Calu3 (cell line): ENCODE measurements around the gene CLBA1. TPM values are rescaled to one million over a fixed set of nuclear protein-coding genes. Genes with fewer than 3 reads are reported as not detected.

Experiments used
- BruUV-seq: library from RNA; stranded (reverse); fragments of 400-500 nt; replicated peaks from 2 replicates; lab custom pipeline; 2021; lab: Mats Ljungman, UMichigan
- CTCF ChIA-PET: fragments of 300-600 bp; sonication (Branson Sonifier 250); formaldehyde crosslinking; loops from one replicate; lab custom pipeline; 2022; ENCODE audit warnings: antibody characterized with exemption; lab: Charles Lee
- DNase-seq: peaks from one replicate; pipeline ENCODE4 v3.0.0; 2022
- H3K27ac Mint-ChIP-seq: one replicate; pipeline ENCODE4 v1.8.0; 2022; ENCODE audit warnings: mixed read lengths; ENCODE audit not compliant: unreplicated experiment
- H3K27me3 Mint-ChIP-seq: one replicate; pipeline ENCODE4 v1.8.0; 2022; ENCODE audit warnings: mixed read lengths; ENCODE audit not compliant: unreplicated experiment
- H3K36me3 Mint-ChIP-seq: one replicate; pipeline ENCODE4 v1.8.0; 2022; ENCODE audit warnings: mild to moderate bottlenecking, moderate library complexity, mixed read lengths; ENCODE audit not compliant: insufficient read depth, unreplicated experiment
- H3K4me1 Mint-ChIP-seq: one replicate; pipeline ENCODE4 v1.8.0; 2022; ENCODE audit warnings: mild to moderate bottlenecking, low read depth, mixed read lengths; ENCODE audit not compliant: unreplicated experiment
- H3K4me3 Mint-ChIP-seq: one replicate; pipeline ENCODE4 v1.8.0; 2022; ENCODE audit warnings: mild to moderate bottlenecking, low read depth, moderate library complexity, mixed read lengths; ENCODE audit not compliant: unreplicated experiment
- H3K9me3 Mint-ChIP-seq: one replicate; pipeline ENCODE4 v1.8.0; 2022; ENCODE audit warnings: low read depth, mixed read lengths; ENCODE audit not compliant: unreplicated experiment
- intact Hi-C: fragments of 100-400 bp; cut with micrococcal nuclease; formaldehyde crosslinking; loops from one replicate; pipeline ENCODE4 v1.10.0; 2022; ENCODE audit not compliant: unreplicated experiment
- total RNA-seq: library from RNA; stranded (reverse); gene quantifications from 2 replicates; pipeline ENCODE4 v1.2.3, GENCODE V29; 2022
- TF ChIP-seq, protein P1 (sequence below): fragments of 200-600 bp; IDR thresholded peaks from one replicate; pipeline ENCODE4 v1.8.0; 2022; ENCODE audit warnings: antibody characterized with exemption; ENCODE audit not compliant: unreplicated experiment

The CLBA1 gene
- total RNA-seq, 1 experiment from 2014 or later, result 12.8 TPM

DNA sequence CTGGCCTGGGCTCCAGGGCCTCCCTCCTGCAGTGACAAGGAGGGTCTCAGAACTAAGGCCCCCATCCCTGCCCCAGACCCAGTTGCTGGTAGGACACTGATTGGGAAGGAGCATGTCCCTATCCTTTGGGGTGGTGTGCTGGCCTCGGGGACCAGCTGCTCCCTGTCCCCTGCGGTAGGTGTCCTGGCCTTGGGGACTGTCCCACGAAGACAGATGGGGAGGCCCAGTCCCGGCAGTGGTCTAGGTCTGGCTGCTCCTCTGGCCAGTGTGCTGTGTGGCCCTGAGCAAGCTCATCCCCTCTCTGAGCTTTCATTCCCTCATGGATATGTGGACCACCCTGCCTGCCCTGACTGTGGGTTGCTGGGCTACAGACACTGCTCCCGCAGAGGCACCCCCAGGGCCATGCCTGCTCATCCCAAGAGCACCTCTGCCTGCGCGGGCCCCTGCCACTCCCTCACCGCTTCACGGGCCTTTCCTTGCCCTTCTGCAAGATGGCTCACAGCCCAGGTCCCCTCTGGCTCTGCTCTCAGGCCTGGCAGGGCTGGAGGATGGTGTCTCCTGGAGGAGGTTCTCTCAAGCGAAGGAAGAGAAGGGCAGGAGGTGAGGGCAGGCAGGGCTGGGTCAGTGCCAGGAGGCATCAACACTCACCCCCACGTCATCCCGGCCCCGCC, 19.9 kb upstream of the CLBA1 start:
- peaks cover 45% of the 10 kb centered on the region for H3K36me3 Mint-ChIP-seq
- intact Hi-C loops, result no loop called here
- no peaks in the 10 kb centered on the region for H3K27me3 Mint-ChIP-seq
- H3K4me1 Mint-ChIP-seq, result peaks cover 9% of the 10 kb centered on the region
- no peaks in the 10 kb centered on the region for H3K9me3 Mint-ChIP-seq
- TF ChIP-seq, protein P1, sequence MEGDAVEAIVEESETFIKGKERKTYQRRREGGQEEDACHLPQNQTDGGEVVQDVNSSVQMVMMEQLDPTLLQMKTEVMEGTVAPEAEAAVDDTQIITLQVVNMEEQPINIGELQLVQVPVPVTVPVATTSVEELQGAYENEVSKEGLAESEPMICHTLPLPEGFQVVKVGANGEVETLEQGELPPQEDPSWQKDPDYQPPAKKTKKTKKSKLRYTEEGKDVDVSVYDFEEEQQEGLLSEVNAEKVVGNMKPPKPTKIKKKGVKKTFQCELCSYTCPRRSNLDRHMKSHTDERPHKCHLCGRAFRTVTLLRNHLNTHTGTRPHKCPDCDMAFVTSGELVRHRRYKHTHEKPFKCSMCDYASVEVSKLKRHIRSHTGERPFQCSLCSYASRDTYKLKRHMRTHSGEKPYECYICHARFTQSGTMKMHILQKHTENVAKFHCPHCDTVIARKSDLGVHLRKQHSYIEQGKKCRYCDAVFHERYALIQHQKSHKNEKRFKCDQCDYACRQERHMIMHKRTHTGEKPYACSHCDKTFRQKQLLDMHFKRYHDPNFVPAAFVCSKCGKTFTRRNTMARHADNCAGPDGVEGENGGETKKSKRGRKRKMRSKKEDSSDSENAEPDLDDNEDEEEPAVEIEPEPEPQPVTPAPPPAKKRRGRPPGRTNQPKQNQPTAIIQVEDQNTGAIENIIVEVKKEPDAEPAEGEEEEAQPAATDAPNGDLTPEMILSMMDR, result no peak
- no peak for DNase-seq
- no peak overlapping the region for H3K4me3 Mint-ChIP-seq
- BruUV-seq, result no TSS peak
- CTCF ChIA-PET, result no interaction called here
- H3K27ac Mint-ChIP-seq, result peak overlapping the region; percentile 52

DNA sequence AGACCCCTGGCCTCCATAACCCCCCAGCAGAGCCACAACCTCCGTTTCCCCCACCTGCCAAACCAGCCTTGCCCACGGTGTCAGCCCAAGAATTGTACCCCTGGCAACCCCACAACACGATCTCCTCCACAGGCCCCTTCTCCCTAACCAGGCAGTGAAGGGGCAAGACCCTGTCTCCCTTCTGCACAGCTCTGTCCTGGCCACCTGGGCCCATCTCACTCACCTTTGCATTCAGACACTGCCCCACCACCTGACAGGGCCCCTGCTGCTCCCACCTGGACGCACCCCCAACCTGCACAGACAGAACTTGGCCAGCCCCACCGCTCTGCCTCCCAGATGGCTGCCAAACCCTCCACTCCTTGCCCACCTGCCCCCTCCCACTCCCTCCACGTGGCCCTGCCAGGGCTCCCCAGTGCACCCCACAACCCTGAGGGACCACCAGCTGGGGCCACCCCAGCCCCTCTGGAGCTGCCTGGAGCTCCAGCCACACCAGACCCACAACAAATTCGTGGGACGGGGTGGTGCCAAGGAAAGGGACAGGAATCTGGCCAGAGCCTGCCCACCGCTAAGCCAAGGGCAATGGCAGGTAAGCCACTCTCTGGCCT, 19.2 kb upstream of the CLBA1 start:
- CTCF ChIA-PET, result interaction anchor here (0.6 to 0.7 kb wide), 2 partner anchors 10 to 241 kb away, joined by 3 to 5 read pairs; no protein-coding TSS in a partner anchor
- no peaks in the 10 kb centered on the region for H3K9me3 Mint-ChIP-seq
- H3K4me3 Mint-ChIP-seq, result no peak overlapping the region
- no peaks in the 10 kb centered on the region for H3K27me3 Mint-ChIP-seq
- H3K27ac Mint-ChIP-seq, result peak overlapping the region; percentile 52
- no peak for DNase-seq
- BruUV-seq, result no TSS peak
- peaks cover 52% of the 10 kb centered on the region for H3K36me3 Mint-ChIP-seq
- H3K4me1 Mint-ChIP-seq, result peaks cover 13% of the 10 kb centered on the region
- TF ChIP-seq, protein P1, result no peak
- intact Hi-C loops, result no loop called here

DNA sequence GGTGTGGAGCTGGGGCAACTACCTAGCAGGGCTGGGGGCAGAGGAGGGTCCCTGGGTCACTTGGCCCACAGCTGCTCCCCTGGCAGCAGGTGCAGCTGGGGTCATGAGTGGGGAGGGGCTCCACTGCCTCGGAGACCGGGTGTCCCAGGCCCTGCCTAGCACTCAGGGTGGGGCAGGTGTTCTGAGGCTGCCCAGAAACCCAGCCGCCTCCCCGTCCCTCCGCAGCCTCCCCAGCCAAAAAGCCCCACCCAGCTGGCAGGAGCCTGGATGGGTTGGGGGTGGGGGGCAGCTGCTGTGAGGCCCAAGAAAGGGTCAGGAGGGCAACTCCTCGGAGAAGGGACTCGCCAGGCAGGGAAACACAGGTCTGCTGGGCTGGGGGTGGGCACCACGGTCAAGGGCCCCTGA, 18.6 kb upstream of the CLBA1 start:
- no TSS peak for BruUV-seq
- Mint-ChIP-seq H3K4me3 (peak overlapping the region; percentile 77), H3K4me1 (peaks cover 19% of the 10 kb centered on the region), H3K27ac (no peak overlapping the region), H3K9me3 (no peaks in the 10 kb centered on the region), H3K27me3 (no peaks in the 10 kb centered on the region), H3K36me3 (peaks cover 58% of the 10 kb centered on the region)
- no peak for DNase-seq
- TF ChIP-seq, protein P1, result no peak
- intact Hi-C loops, result no loop called here
- CTCF ChIA-PET, result interaction anchor here (0.6 to 0.7 kb wide), 2 partner anchors 9 to 241 kb away, joined by 3 to 5 read pairs; no protein-coding TSS in a partner anchor

DNA sequence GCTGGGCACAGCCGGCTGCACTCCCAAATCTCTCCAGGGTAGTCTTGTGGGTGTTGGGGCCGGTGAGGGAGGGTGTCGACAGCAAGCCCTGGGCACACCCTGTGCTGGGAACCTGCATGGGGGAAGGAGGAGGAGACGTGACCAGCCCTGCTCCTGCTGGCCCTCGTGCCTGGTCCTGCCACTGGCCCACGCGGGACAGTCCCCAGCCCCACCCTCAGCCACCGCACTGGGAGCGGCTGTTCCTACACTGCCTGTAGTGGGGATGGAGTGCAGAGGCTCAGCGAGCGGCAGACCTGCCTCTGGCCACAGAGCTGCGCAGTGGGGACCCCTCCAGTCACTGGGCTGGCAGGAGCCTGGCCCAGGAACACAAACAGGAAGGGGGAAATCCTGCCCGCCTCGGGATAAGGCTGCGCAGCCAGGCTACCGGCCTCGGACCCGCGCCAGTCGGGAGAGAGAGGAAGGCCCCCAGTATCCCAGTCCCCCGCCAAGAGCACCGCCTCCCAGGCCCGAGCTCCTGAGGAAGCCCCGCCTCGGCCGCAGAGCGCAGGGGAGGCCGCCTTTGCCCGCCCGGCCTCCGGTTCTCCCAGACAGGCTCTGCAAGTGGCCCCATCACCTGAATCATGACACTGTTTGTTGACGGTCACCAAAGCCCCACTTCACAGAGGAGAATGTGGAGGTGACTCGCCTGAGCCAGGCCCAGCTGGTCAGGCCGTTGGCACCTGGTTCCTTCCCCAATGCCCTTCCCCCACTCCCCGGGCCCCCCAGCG, 18.0 kb upstream of the CLBA1 start:
- CTCF ChIA-PET, result interaction anchor here (0.7 kb wide), 1 partner anchor 9 kb away, joined by 5 read pairs; no protein-coding TSS in a partner anchor
- H3K27me3 Mint-ChIP-seq, result no peaks in the 10 kb centered on the region
- peak overlapping the region; percentile 77 for H3K4me3 Mint-ChIP-seq
- H3K27ac Mint-ChIP-seq, result peak overlapping the region; percentile 12
- intact Hi-C loops, result no loop called here
- H3K9me3 Mint-ChIP-seq, result no peaks in the 10 kb centered on the region
- no TSS peak for BruUV-seq
- H3K36me3 Mint-ChIP-seq, result peaks cover 64% of the 10 kb centered on the region
- H3K4me1 Mint-ChIP-seq, result peaks cover 19% of the 10 kb centered on the region
- peak; percentile 64 for DNase-seq
- TF ChIP-seq, protein P1, result no peak
